GM18505 (cell line): Measurements from ENCODE around the gene POU2AF2.
A peak's percentile ranks its signal among the peaks of the same experiment; 100 is the strongest.
"Not testable (repeated sequence)": the region's sequence is repeated elsewhere in the genome, so short reads cannot be mapped to it uniquely, and the experiment has no call there.

Source experiments
- ATAC-seq: cut with Tn5 transposase; IDR thresholded peaks from one replicate; pipeline ENCODE4 v1.9.1; 2021; ENCODE audit not compliant: unreplicated experiment
- POLR2A ChIP-seq: IDR thresholded peaks from 4 replicates; pipeline ENCODE4 v1.6.1; 2011; ENCODE audit warnings: borderline replicate concordance; ENCODE audit not compliant: insufficient read depth, insufficient read length; ENCODE audit errors: extremely low read depth

The POU2AF2 gene

GRCh38 chr11:111245425-111245824, at the start of gene POU2AF2:
Gene POU2AF2 (plus strand): TSS chr11:111245725. CDS start chr11:111245854, 129 bp downstream.
- TF ChIP-seq POLR2A: no peak

GRCh38 chr11:111200010-111200534, 45.5 kb upstream of the POU2AF2 start:
- no peak for ATAC-seq
- no peak for TF ChIP-seq POLR2A

More at GRCh38 chr11:111245425-111245824, at the start of gene POU2AF2:
- no peak for ATAC-seq

DNA sequence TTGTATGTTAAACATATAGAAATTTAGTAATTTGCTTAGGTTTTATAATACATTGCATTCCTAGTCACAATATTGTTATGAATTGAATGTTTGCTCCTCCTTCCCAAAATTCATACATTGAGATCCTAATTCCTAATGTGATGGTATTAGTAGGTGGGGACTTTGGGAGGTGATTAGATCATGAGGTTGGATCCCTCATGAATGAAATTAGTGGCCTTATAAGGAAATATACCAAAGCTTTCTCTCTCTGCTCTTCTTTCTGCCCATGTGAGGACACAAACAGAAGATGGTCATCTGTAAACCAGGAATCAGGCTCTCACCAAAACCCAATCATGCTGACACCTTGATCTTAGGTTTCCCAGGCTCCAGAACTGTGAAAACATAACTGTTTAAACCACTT, 41.3 kb upstream of the POU2AF2 start:
- TF ChIP-seq POLR2A: no peak
- ATAC-seq: no peak

GRCh38 chr11:111205632-111206385, 39.7 kb upstream of the POU2AF2 start:
- ATAC-seq: no peak
- TF ChIP-seq POLR2A: no peak

DNA sequence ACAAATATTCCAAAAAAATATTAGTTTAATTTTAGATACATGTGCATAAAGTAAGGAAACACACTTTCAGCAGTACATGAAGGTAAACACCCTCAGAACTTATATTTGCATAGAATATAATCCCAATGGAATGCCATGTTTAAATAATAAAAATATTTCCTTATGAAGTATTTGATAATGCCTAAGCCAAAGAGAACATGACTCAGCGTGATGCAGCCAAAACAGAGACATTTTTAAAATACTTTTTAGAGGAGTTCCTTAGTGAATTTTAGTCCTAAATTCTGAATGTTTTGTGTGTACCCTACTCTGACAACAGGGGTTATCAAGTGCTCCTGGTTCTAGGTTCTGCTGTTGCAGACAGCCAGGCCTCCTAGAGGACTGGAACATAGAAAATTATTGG, 39.1 kb upstream of the POU2AF2 start:
- no peak for ATAC-seq
- TF ChIP-seq POLR2A: no peak

DNA sequence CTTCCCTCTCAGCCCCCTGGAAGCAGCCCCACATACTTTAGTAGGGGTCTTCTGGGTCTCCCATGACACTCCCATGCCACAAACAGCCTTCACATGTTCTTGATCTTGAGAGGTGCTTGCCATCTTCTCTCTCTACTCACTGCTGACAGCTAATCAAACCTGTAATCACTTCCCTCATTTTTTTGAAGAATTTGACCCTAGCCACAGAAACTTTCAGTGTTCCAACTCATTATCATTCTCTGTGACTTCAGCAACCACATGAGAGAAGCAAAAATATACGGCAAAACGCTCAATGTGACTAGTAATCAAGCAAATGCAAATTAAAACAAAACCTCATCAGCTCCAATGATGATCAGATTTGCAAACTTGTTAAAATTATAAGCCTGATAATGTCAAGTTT, 38.3 kb upstream of the POU2AF2 start:
- no peak for TF ChIP-seq POLR2A
- ATAC-seq: no peak

DNA sequence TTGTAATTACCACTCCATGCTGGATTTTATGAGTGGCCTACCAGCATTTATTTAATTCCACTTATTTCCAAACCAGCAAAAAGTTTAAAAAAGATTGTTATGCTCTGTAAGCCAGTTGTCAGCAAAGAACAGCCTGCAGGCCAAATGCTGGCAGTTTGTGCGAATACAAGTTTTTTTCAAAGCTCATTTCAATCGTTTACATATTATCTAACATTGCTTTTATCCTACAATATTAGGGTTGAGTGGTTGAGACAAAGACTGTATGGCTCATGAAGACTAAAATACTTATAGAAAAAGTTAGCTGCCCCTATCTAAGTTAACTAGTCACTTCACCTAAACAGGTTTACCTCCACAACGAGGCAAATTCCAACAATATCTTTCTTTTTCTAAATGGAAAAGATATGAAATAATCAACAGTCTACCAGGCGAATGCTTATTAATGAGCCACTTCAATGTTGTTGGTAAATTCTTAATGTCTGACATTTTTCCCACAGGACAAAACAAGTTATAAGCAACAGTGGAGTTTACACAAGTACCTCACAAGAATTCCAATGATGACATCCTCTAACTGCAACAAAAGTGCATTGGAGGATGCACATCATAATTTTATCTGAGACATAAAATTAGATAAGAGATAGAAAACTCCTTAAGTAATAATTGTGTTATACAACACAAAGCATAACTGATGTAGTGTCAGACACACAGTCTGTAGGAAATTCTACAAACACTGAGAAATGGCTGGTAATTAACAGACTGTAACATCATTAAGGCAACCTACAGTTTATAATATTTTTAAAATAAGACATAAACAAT, 35.8 kb upstream of the POU2AF2 start:
- TF ChIP-seq POLR2A: no peak
- ATAC-seq: no peak

- TF ChIP-seq POLR2A: no peak
- ATAC-seq: no peak
Measured at GRCh38 chr11:111213256-111213655, 32.3 kb upstream of the POU2AF2 start.

DNA sequence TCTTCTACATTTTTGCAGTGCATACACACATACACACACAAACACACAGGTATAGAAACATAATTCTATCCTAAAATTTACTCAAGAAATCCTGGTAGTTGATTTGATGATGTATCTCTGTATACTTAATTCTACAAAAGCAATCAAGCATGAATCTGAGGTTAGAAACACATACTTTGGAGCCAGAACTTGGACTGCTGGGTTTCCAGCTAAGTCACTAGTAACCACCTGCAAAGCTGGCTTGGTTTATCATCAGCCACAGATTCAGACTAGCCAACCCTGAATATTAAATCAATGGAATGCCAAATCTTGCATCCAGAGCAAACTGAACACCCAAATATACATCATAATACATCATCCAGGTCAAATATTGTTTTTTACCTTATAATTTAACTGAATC, 24.8 kb upstream of the POU2AF2 start:
- TF ChIP-seq POLR2A: no peak
- no peak for ATAC-seq

DNA sequence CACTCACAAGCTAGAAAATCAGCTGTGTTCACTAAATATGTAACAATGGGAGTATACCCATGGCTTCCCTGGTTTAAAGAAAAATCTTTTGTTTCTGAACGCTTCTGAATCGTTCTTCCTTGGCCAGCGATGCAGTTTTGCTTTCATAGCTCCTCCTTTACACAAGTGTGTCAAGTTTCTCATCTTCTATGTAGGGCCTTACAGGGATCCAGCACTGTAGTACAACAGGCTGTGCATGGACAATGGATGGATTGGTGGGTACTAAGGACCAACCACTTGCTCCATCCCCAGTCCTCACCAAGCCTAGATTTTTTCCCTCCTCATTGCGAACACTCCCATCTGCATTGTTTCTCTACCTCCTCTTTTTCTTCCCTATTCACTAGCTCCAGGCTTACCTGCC, 24.3 kb upstream of the POU2AF2 start:
- TF ChIP-seq POLR2A: no peak
- no peak for ATAC-seq

DNA sequence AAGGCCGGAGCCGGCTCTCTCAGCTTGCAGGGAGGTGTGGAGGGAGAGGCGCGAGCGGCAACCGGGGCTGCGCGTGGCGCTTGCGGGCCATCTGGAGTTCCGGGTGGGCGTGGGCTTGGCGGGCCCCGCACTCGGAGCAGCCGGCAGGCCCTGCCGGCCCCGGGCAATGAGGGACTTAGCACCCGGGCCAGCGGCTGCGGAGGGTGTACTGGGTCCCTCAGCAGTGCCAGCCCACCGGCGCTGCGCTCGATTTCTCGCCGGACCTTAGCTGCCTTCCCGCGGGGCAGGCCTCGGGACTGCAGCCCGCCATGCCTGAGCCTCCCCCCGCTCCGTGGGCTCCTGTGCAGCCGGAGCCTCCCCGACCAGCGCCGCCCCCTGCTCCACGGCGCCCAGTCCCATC, 23.6 kb upstream of the POU2AF2 start:
- not testable (repeated sequence) for ATAC-seq

DNA sequence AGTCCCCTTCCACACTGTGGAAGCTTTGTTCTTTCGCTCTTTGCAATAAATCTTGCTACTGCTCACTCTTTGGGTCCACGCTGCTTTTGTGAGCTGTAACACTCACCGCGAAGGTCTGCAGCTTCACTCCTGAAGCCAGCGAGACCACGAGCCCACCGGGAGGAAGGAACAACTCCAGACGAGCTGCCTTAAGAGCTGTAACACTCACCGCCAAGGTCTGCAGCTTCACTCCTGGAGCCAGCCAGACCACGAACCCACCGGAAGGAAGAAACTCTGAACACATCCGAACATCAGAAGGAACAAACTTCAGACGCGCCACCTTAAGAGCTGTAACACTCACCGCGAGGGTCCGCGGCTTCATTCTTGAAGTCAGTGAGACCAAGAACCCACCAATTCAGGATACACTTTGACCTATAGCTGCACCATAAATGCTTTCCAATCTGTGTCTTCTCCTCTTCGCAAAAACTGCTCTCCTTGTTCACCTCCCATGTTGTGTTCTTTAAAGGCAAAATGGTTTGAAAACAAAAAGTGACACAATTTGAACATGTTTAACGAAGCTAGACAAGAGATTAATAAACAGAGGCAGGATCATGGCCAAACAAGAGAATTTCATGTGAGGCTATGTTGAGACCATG, 22.6 kb upstream of the POU2AF2 start:
- ATAC-seq: not testable (repeated sequence)

DNA sequence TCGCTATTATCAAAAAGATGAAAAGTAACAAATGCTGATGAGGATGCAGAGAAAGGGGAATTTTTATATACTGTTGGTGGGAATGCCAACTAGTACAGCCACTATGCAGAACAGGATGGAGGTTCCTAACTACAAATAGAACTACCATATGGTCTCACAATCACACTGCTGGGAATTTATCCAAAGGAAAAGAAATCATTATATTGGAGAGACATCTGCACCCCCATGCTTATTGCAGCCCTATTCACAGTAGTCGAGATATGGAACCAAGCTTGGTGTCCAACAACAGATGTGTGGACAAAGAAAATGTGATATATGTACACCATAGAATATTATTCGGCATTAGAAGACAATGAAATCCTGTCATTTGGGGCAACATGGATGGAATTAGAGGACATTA, 19.6 kb upstream of the POU2AF2 start:
- ATAC-seq: no peak
- no peak for TF ChIP-seq POLR2A

DNA sequence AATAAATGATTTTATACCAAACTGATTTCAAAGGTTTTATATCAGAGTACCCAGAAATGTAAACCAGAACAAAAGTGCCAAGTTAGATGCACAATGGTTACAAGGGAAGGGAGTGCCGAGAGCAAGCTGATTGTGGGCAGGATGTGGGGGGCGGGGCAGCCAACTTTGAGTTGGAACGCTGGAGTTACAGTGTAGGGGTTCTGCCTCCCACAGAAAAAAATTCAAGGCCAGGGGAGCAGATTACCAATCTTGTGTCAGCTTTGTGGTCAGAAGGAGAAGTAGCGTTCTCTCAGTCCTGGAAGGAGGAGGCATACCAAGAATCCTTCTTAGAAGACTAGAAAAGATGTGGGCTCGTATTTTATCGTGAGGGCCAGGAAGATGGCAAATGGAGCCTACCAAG, 15.9 kb upstream of the POU2AF2 start:
- no peak for ATAC-seq
- no peak for TF ChIP-seq POLR2A

- peak; percentile 23 for ATAC-seq
- no peak for TF ChIP-seq POLR2A
Measured at GRCh38 chr11:111230122-111230465, 15.4 kb upstream of the POU2AF2 start.
